ENCODE measurements around the gene H2BK1. TPM values are rescaled to one million over a fixed set of nuclear protein-coding genes. Genes with fewer than 3 reads are reported as not detected.

H2BK1 gene
- total and polyA plus RNA-seq, 2 experiments from 2014 or later: not detected

DNA sequence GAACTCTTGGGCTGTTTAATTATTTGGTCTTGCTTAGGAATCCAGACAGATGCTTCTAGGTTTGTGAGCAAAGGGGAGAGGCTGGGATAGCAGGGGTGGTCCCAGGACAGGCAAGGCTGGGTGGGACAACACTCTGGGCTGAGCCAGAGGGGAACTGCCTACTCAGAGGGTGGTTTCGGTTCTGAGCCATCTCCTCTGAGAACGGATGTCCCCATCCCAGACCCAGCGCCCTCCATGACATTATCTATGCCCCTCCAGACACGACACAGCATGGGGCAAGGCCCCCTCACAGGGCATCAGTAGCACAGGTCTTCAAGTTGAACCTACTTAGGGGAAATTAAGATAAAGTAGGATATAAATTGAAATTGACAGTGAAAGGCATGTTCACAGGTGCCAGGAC is 30.3 kb downstream of the H2BK1 start:
- Histone ChIP-seq H3K36me3 (no peaks in the 10 kb centered on the region), H3K4me1 (ENCODE audit: low read depth) (no peaks in the 10 kb centered on the region), H3K4me3 (no peak overlapping the region), H3K27ac (no peak overlapping the region), H3K9me3 (ENCODE audit: low read depth) (no peaks in the 10 kb centered on the region), H3K27me3 (peaks cover 29% of the 10 kb centered on the region)
- no peak for TF ChIP-seq CTCF (IDR thresholded peaks at IDR 0.05; ENCODE audit: low read depth, low read length)
- DNase-seq (ENCODE audit: low read depth in 1 of 2, low spot score in 1 of 2): no peak

DNA sequence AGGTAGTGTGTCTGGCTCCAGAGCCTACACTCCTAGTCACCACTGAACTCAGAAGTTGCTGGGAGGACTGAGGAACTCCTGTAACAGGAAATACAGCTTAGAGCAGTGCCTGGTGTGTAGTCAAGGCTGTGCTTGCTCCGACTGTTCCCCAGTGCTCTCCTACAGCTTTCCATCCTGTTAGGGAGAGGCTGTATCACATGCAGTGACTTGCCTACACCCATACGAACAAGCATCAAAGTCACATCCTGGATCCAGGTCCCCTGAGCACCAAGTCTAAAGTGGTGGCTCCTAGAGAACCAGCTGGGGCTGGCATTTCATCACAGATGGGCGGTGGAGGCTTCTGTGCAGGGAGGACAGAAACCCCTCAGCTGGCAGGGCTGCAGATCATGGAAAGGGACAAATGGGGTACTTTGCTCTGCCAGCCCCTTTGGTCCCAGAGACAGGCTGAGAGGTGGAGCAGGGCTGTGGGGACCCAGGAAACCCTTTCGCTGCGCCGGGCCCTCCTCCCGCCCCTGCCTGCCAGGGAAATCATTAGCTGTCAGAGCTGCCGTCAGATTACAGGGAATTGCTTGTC is 30.9 kb downstream of the H2BK1 start:
- H3K36me3 ChIP-seq: no peaks in the 10 kb centered on the region
- no peak for TF ChIP-seq CTCF (IDR thresholded peaks at IDR 0.05; ENCODE audit: low read depth, low read length)
- H3K27me3 ChIP-seq: peaks cover 30% of the 10 kb centered on the region
- no peak overlapping the region for H3K4me3 ChIP-seq
- H3K27ac ChIP-seq: no peak overlapping the region
- H3K9me3 ChIP-seq (ENCODE audit: low read depth): no peaks in the 10 kb centered on the region
- no peak for DNase-seq (ENCODE audit: low read depth in 1 of 2, low spot score in 1 of 2)
- H3K4me1 ChIP-seq (ENCODE audit: low read depth): no peaks in the 10 kb centered on the region

- Histone ChIP-seq H3K4me1 (ENCODE audit: low read depth) (no peaks in the 10 kb centered on the region), H3K4me3 (no peak overlapping the region), H3K36me3 (no peaks in the 10 kb centered on the region), H3K27me3 (peaks cover 30% of the 10 kb centered on the region), H3K27ac (no peak overlapping the region), H3K9me3 (ENCODE audit: low read depth) (no peaks in the 10 kb centered on the region)
- no peak for DNase-seq (ENCODE audit: low read depth in 1 of 2, low spot score in 1 of 2)
- no peak for TF ChIP-seq CTCF (IDR thresholded peaks at IDR 0.05; ENCODE audit: low read depth, low read length)
These were observed 31.5 kb downstream of the H2BK1 start for GRCh38 chr7:151178831-151179230.

- Histone ChIP-seq H3K27me3 (peaks cover 30% of the 10 kb centered on the region), H3K4me1 (ENCODE audit: low read depth) (no peaks in the 10 kb centered on the region), H3K27ac (no peak overlapping the region), H3K4me3 (no peak overlapping the region), H3K9me3 (ENCODE audit: low read depth) (no peaks in the 10 kb centered on the region), H3K36me3 (no peaks in the 10 kb centered on the region)
- TF ChIP-seq CTCF (IDR thresholded peaks at IDR 0.05; ENCODE audit: low read depth, low read length): no peak
- DNase-seq (ENCODE audit: low read depth in 1 of 2, low spot score in 1 of 2): no peak
These were observed 32.1 kb downstream of the H2BK1 start for GRCh38 chr7:151178236-151178635.

- peaks cover 30% of the 10 kb centered on the region for H3K27me3 ChIP-seq
These were observed 33.0 kb downstream of the H2BK1 start for GRCh38 chr7:151177310-151177709.

More at GRCh38 chr7:151177310-151177709, 33.0 kb downstream of the H2BK1 start:
- H3K36me3 ChIP-seq: no peaks in the 10 kb centered on the region
- H3K9me3 ChIP-seq (ENCODE audit: low read depth): no peaks in the 10 kb centered on the region
- no peak for DNase-seq (ENCODE audit: low read depth in 1 of 2, low spot score in 1 of 2)
- H3K27ac ChIP-seq: no peak overlapping the region
- no peak overlapping the region for H3K4me3 ChIP-seq
- TF ChIP-seq CTCF (IDR thresholded peaks at IDR 0.05; ENCODE audit: low read depth, low read length): no peak
- no peaks in the 10 kb centered on the region for H3K4me1 ChIP-seq (ENCODE audit: low read depth)
